ENCODE results near the gene MAMDC4. TPM values are rescaled to one million over a fixed set of nuclear protein-coding genes. Genes with fewer than 3 reads are reported as not detected.

Gene MAMDC4
- total RNA-seq, 1 donor from 2014 or later: 8.5 TPM

- Histone ChIP-seq H3K4me3 (ENCODE audit: insufficient read depth, low read depth, low read length) (no peak overlapping the region), H3K9ac (ENCODE audit: low read length) (no peak overlapping the region)
Observed at GRCh38 chr9:136896027-136896426, 43.9 kb downstream of the MAMDC4 start.

GRCh38 chr9:136898483-136899100 lies 46.4 kb downstream of the MAMDC4 start:
- H3K27me3 Mint-ChIP-seq (ENCODE audit: low read depth, unreplicated experiment): no peaks in the 10 kb centered on the region
- peaks cover 38% of the 10 kb centered on the region for H3K79me2 ChIP-seq (ENCODE audit: insufficient read depth, low read length)
- H4K20me1 ChIP-seq (ENCODE audit: insufficient read depth, low read length): peaks cover 41% of the 10 kb centered on the region
- H3K4me1 Mint-ChIP-seq (ENCODE audit: low read depth, unreplicated experiment): peaks cover 17% of the 10 kb centered on the region
- TF ChIP-seq, protein P1, sequence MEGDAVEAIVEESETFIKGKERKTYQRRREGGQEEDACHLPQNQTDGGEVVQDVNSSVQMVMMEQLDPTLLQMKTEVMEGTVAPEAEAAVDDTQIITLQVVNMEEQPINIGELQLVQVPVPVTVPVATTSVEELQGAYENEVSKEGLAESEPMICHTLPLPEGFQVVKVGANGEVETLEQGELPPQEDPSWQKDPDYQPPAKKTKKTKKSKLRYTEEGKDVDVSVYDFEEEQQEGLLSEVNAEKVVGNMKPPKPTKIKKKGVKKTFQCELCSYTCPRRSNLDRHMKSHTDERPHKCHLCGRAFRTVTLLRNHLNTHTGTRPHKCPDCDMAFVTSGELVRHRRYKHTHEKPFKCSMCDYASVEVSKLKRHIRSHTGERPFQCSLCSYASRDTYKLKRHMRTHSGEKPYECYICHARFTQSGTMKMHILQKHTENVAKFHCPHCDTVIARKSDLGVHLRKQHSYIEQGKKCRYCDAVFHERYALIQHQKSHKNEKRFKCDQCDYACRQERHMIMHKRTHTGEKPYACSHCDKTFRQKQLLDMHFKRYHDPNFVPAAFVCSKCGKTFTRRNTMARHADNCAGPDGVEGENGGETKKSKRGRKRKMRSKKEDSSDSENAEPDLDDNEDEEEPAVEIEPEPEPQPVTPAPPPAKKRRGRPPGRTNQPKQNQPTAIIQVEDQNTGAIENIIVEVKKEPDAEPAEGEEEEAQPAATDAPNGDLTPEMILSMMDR (IDR thresholded peaks at IDR 0.05; ENCODE audit: insufficient read depth, low read depth, low read length): no peak
- no peak for TF ChIP-seq EZH2 (IDR thresholded peaks at IDR 0.05; ENCODE audit: insufficient read depth, low read length)
- H3K4me1 ChIP-seq (ENCODE audit: insufficient read depth, low read length): peaks cover 17% of the 10 kb centered on the region
- H3K4me3 Mint-ChIP-seq (ENCODE audit: unreplicated experiment): no peak overlapping the region
- no peak for FAIRE-seq
- no peak overlapping the region for H3K27ac ChIP-seq (ENCODE audit: low read depth, low read length)
- H3K9me3 ChIP-seq (ENCODE audit: insufficient read depth, low read depth, low read length): no peaks in the 10 kb centered on the region
- no peak overlapping the region for H2AFZ ChIP-seq (ENCODE audit: low read depth, low read length)
- peaks cover 4% of the 10 kb centered on the region for H3K36me3 ChIP-seq (ENCODE audit: insufficient read depth, low read length)
- no peak overlapping the region for H3K27ac Mint-ChIP-seq (ENCODE audit: unreplicated experiment)
- no peak overlapping the region for H3K9ac ChIP-seq (ENCODE audit: low read length)
- peaks cover 2% of the 10 kb centered on the region for H3K9me3 Mint-ChIP-seq (ENCODE audit: unreplicated experiment)
- DNase-seq (ENCODE audit: low read depth): no peak
- no peaks in the 10 kb centered on the region for H3K27me3 ChIP-seq (ENCODE audit: insufficient read depth, low read length)
- H3K4me2 ChIP-seq (ENCODE audit: low read length): no peak overlapping the region
- peaks cover 10% of the 10 kb centered on the region for H3K36me3 Mint-ChIP-seq (ENCODE audit: low read depth, unreplicated experiment)
- no peak overlapping the region for H3K4me3 ChIP-seq (ENCODE audit: insufficient read depth, low read depth, low read length)

More at GRCh38 chr9:136896027-136896426, 43.9 kb downstream of the MAMDC4 start:
- Histone ChIP-seq H4K20me1 (ENCODE audit: insufficient read depth, low read length) (peaks cover 37% of the 10 kb centered on the region), H3K9me3 (ENCODE audit: insufficient read depth, low read depth, low read length) (no peaks in the 10 kb centered on the region), H3K27ac (ENCODE audit: low read depth, low read length) (no peak overlapping the region), H3K27me3 (ENCODE audit: insufficient read depth, low read length) (no peaks in the 10 kb centered on the region), H3K79me2 (ENCODE audit: insufficient read depth, low read length) (peaks cover 55% of the 10 kb centered on the region), H3K36me3 (ENCODE audit: insufficient read depth, low read length) (peaks cover 4% of the 10 kb centered on the region), H3K4me1 (ENCODE audit: insufficient read depth, low read length) (peaks cover 3% of the 10 kb centered on the region), H3K4me2 (ENCODE audit: low read length) (no peak overlapping the region), H2AFZ (ENCODE audit: low read depth, low read length) (no peak overlapping the region)
- FAIRE-seq: no peak
- no peak overlapping the region for H3K4me3 Mint-ChIP-seq (ENCODE audit: unreplicated experiment)
- H3K27ac Mint-ChIP-seq (ENCODE audit: unreplicated experiment): no peak overlapping the region
- no peak for DNase-seq (ENCODE audit: low read depth)
- peaks cover 2% of the 10 kb centered on the region for H3K9me3 Mint-ChIP-seq (ENCODE audit: unreplicated experiment)
- no peak for TF ChIP-seq EZH2 (IDR thresholded peaks at IDR 0.05; ENCODE audit: insufficient read depth, low read length)
- TF ChIP-seq, protein P1 (IDR thresholded peaks at IDR 0.05; ENCODE audit: insufficient read depth, low read depth, low read length): no peak
- H3K27me3 Mint-ChIP-seq (ENCODE audit: low read depth, unreplicated experiment): no peaks in the 10 kb centered on the region
- peaks cover 9% of the 10 kb centered on the region for H3K36me3 Mint-ChIP-seq (ENCODE audit: low read depth, unreplicated experiment)
- peaks cover under 1% of the 10 kb centered on the region for H3K4me1 Mint-ChIP-seq (ENCODE audit: low read depth, unreplicated experiment)

DNA sequence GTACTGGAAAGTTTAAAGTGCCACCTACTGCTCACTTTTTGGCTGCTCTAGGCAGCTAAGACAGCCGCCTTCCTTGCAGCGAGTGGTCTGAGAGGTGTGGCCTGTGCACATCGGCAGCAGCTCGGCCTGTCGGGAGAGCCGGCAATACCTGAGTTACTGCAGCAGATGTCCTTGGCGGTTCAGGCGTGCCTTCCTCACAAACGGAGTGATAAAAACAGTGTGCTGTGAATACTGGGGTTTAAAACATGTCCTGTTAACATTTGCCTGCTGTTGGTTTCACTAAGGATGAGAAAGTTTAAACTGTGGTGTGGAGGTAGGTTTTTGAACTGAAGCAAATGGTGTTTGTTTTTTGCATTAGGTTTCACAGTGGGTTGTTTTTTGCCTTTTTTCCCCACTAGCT lies 47.0 kb downstream of the MAMDC4 start:
- Mint-ChIP-seq H3K4me3 (ENCODE audit: unreplicated experiment) (no peak overlapping the region), H3K36me3 (ENCODE audit: low read depth, unreplicated experiment) (peaks cover 8% of the 10 kb centered on the region), H3K27ac (ENCODE audit: unreplicated experiment) (no peak overlapping the region), H3K9me3 (ENCODE audit: unreplicated experiment) (peaks cover 2% of the 10 kb centered on the region), H3K27me3 (ENCODE audit: low read depth, unreplicated experiment) (no peaks in the 10 kb centered on the region), H3K4me1 (ENCODE audit: low read depth, unreplicated experiment) (peaks cover 17% of the 10 kb centered on the region)
- Histone ChIP-seq H2AFZ (ENCODE audit: low read depth, low read length) (no peak overlapping the region), H3K4me1 (ENCODE audit: insufficient read depth, low read length) (peaks cover 17% of the 10 kb centered on the region), H4K20me1 (ENCODE audit: insufficient read depth, low read length) (peaks cover 40% of the 10 kb centered on the region), H3K36me3 (ENCODE audit: insufficient read depth, low read length) (peaks cover 4% of the 10 kb centered on the region), H3K27ac (ENCODE audit: low read depth, low read length) (no peak overlapping the region), H3K9ac (ENCODE audit: low read length) (no peak overlapping the region), H3K27me3 (ENCODE audit: insufficient read depth, low read length) (no peaks in the 10 kb centered on the region), H3K79me2 (ENCODE audit: insufficient read depth, low read length) (peaks cover 36% of the 10 kb centered on the region), H3K4me3 (ENCODE audit: insufficient read depth, low read depth, low read length) (no peak overlapping the region), H3K4me2 (ENCODE audit: low read length) (no peak overlapping the region), H3K9me3 (ENCODE audit: insufficient read depth, low read depth, low read length) (no peaks in the 10 kb centered on the region)
- no peak for DNase-seq (ENCODE audit: low read depth)
- no peak for TF ChIP-seq EZH2 (IDR thresholded peaks at IDR 0.05; ENCODE audit: insufficient read depth, low read length)
- TF ChIP-seq, protein P1 (IDR thresholded peaks at IDR 0.05; ENCODE audit: insufficient read depth, low read depth, low read length): no peak
- no peak for FAIRE-seq
